B cell (primary cell): Measurements from ENCODE around the gene FAM120A.

ENCODE experiments used
- CTCF ChIP-seq: fragments of 200-600 bp; IDR thresholded peaks from one replicate; pipeline ENCODE4 v1.8.0; 2022; ENCODE audit warnings: antibody characterized with exemption, mild to moderate bottlenecking
- EZH2 ChIP-seq: IDR thresholded peaks from 2 replicates; pipeline ENCODE4 v1.6.1; 2012; ENCODE audit warnings: borderline replicate concordance, low read depth, mild to moderate bottlenecking, moderate library complexity, low read length; ENCODE audit not compliant: insufficient read depth, poor library complexity, severe bottlenecking

GRCh38 chr9:93613174-93613573, 161.7 kb downstream of the FAM120A start:
- TF ChIP-seq CTCF: no peak
- TF ChIP-seq EZH2: no peak
